ENCODE measurements around the gene ABCF3.

The ABCF3 gene

GRCh38 chr3:184240384-184241140, 54.6 kb downstream of the ABCF3 start:
- H3K79me2 ChIP-seq (ENCODE audit: insufficient read depth, low read length): no peaks in the 10 kb centered on the region
- H3K36me3 ChIP-seq (ENCODE audit: low read length): no peaks in the 10 kb centered on the region
- H3K27ac ChIP-seq (ENCODE audit: low read depth, low read length): no peak overlapping the region
- H3K4me3 ChIP-seq (ENCODE audit: insufficient read depth, low read length, poor library complexity, severe bottlenecking): no peak overlapping the region
- H3K9ac ChIP-seq (ENCODE audit: low read length): no peak overlapping the region
- peaks cover 6% of the 10 kb centered on the region; the same call in 1 of the 2 replicates for H3F3A ChIP-seq (ENCODE audit: insufficient read depth)
- TF ChIP-seq CTCF (IDR thresholded peaks at IDR 0.05; ENCODE audit: insufficient read depth, low read length, poor library complexity, severe bottlenecking): no peak
- TF ChIP-seq EZH2phosphoT487 (conservative IDR thresholded peaks at IDR 0.05; ENCODE audit: low read length): no peak
- H3K9me2 ChIP-seq (replicated peaks; ENCODE audit: insufficient read depth, low read length): no peaks in the 10 kb centered on the region
- no peaks in the 10 kb centered on the region for H4K20me1 ChIP-seq (ENCODE audit: low read depth, low read length)
- no peak overlapping the region for H3K4me2 ChIP-seq (ENCODE audit: low read depth, low read length, poor library complexity, severe bottlenecking)
- no peak overlapping the region for H2AFZ ChIP-seq (ENCODE audit: low read depth, low read length, severe bottlenecking)
- H3K9me3 ChIP-seq (ENCODE audit: insufficient read depth, low read length): no peaks in the 10 kb centered on the region
- no peaks in the 10 kb centered on the region for H3K27me3 ChIP-seq (ENCODE audit: low read length)

- H3K9ac ChIP-seq (ENCODE audit: low read length): no peak overlapping the region
- H3K9me3 ChIP-seq (ENCODE audit: insufficient read depth, low read length): no peaks in the 10 kb centered on the region
- no peaks in the 10 kb centered on the region for H3K36me3 ChIP-seq (ENCODE audit: low read length)
- H3K27me3 ChIP-seq (ENCODE audit: low read length): no peaks in the 10 kb centered on the region
- H2AFZ ChIP-seq (ENCODE audit: low read depth, low read length, severe bottlenecking): no peak overlapping the region
- no peak overlapping the region for H3K4me3 ChIP-seq (ENCODE audit: insufficient read depth, low read length, poor library complexity, severe bottlenecking)
- TF ChIP-seq CTCF (IDR thresholded peaks at IDR 0.05; ENCODE audit: insufficient read depth, low read length, poor library complexity, severe bottlenecking): no peak
- no peak for TF ChIP-seq EZH2phosphoT487 (conservative IDR thresholded peaks at IDR 0.05; ENCODE audit: low read length)
- H4K20me1 ChIP-seq (ENCODE audit: low read depth, low read length): no peaks in the 10 kb centered on the region
- H3K79me2 ChIP-seq (ENCODE audit: insufficient read depth, low read length): peaks cover 3% of the 10 kb centered on the region; the same call in 1 of the 2 replicates
- H3K9me2 ChIP-seq (replicated peaks; ENCODE audit: insufficient read depth, low read length): no peaks in the 10 kb centered on the region
- H3K27ac ChIP-seq (ENCODE audit: low read depth, low read length): no peak overlapping the region
- H3F3A ChIP-seq (ENCODE audit: insufficient read depth): peaks cover 6% of the 10 kb centered on the region; the same call in 1 of the 2 replicates
- H3K4me2 ChIP-seq (ENCODE audit: low read depth, low read length, poor library complexity, severe bottlenecking): no peak overlapping the region
These were observed 55.1 kb downstream of the ABCF3 start for GRCh38 chr3:184241141-184241446.

GRCh38 chr3:184241447-184242296, 55.7 kb downstream of the ABCF3 start:
- Histone ChIP-seq H4K20me1 (ENCODE audit: low read depth, low read length) (no peaks in the 10 kb centered on the region), H3K4me3 (ENCODE audit: insufficient read depth, low read length, poor library complexity, severe bottlenecking) (no peak overlapping the region), H3K36me3 (ENCODE audit: low read length) (no peaks in the 10 kb centered on the region), H2AFZ (ENCODE audit: low read depth, low read length, severe bottlenecking) (no peak overlapping the region), H3K27ac (ENCODE audit: low read depth, low read length) (no peak overlapping the region), H3K9me2 (replicated peaks; ENCODE audit: insufficient read depth, low read length) (no peaks in the 10 kb centered on the region), H3K4me2 (ENCODE audit: low read depth, low read length, poor library complexity, severe bottlenecking) (no peak overlapping the region), H3K9me3 (ENCODE audit: insufficient read depth, low read length) (no peaks in the 10 kb centered on the region), H3K27me3 (ENCODE audit: low read length) (no peaks in the 10 kb centered on the region), H3F3A (ENCODE audit: insufficient read depth) (peaks cover 6% of the 10 kb centered on the region; the same call in 1 of the 2 replicates), H3K79me2 (ENCODE audit: insufficient read depth, low read length) (peaks cover 8% of the 10 kb centered on the region; the same call in 1 of the 2 replicates), H3K9ac (ENCODE audit: low read length) (no peak overlapping the region)
- TF ChIP-seq EZH2phosphoT487 (conservative IDR thresholded peaks at IDR 0.05; ENCODE audit: low read length) (no peak), CTCF (IDR thresholded peaks at IDR 0.05; ENCODE audit: insufficient read depth, low read length, poor library complexity, severe bottlenecking) (peak; percentile 25)
